Lower leg skin (tissue), 3 donors: ENCODE measurements around the gene KLHDC1.
"Not testable (repeated sequence)": the region's sequence is repeated elsewhere in the genome, so short reads cannot be mapped to it uniquely, and the experiment has no call there.

Experiments used
- POLR2A ChIP-seq, 2 donors: fragments of 450-650 bp; IDR thresholded peaks; one replicate each; pipeline ENCODE4 v1.6.1; 2016 to 2017; ENCODE audit warnings: antibody characterized with exemption in 2 of 2, mild to moderate bottlenecking in 1 of 2, moderate library complexity in 1 of 2
- TF ChIP-seq, protein P1 (sequence below), 3 donors: fragments of 450-650 bp; IDR thresholded peaks; one replicate each; pipeline ENCODE4 v1.5.1; 2016; ENCODE audit warnings: antibody characterized with exemption in 3 of 3, mild to moderate bottlenecking in 3 of 3, moderate library complexity in 2 of 3

DNA sequence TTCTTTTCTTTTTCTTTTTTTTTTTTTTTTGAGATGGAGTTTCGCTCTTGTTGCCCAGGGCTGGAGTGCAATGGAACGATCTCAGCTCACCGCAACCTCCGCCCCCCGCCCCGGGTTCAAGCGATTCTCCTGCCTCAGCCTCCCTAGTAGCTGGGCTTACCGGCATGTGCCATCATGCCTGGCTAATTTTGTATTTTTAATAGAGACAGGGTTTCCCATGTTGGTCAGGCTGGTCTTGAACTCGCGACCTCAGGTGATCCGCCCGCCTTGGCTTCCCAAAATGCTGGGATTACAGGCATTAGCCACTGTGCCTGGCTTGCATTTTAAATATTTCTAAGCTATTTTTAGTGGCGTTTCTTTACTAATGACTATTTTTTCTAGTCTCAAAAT lies 810 bp downstream of the KLHDC1 start:
- not testable (repeated sequence) for TF ChIP-seq POLR2A (IDR thresholded peaks at IDR 0.05)
- TF ChIP-seq, protein P1, sequence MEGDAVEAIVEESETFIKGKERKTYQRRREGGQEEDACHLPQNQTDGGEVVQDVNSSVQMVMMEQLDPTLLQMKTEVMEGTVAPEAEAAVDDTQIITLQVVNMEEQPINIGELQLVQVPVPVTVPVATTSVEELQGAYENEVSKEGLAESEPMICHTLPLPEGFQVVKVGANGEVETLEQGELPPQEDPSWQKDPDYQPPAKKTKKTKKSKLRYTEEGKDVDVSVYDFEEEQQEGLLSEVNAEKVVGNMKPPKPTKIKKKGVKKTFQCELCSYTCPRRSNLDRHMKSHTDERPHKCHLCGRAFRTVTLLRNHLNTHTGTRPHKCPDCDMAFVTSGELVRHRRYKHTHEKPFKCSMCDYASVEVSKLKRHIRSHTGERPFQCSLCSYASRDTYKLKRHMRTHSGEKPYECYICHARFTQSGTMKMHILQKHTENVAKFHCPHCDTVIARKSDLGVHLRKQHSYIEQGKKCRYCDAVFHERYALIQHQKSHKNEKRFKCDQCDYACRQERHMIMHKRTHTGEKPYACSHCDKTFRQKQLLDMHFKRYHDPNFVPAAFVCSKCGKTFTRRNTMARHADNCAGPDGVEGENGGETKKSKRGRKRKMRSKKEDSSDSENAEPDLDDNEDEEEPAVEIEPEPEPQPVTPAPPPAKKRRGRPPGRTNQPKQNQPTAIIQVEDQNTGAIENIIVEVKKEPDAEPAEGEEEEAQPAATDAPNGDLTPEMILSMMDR (IDR thresholded peaks at IDR 0.05): not testable (repeated sequence)
